GM21717 (cell line): ENCODE measurements around the gene TTC9B.

Experiments used
- ATAC-seq: cut with Tn5 transposase; IDR thresholded peaks from one replicate; pipeline ENCODE4 v1.9.1; 2021; ENCODE audit warnings: mild to moderate bottlenecking, moderate library complexity; ENCODE audit not compliant: unreplicated experiment

Gene TTC9B

GRCh38 chr19:40249201-40249600 lies 31.0 kb upstream of the TTC9B start:
- ATAC-seq = no peak

GRCh38 chr19:40247735-40248262 lies 29.6 kb upstream of the TTC9B start:
- ATAC-seq = no peak

- ATAC-seq = no peak
Observed at GRCh38 chr19:40247178-40247577, 29.0 kb upstream of the TTC9B start.

GRCh38 chr19:40246292-40247073 lies 28.3 kb upstream of the TTC9B start:
- ATAC-seq = no peak

GRCh38 chr19:40245506-40246128 lies 27.4 kb upstream of the TTC9B start:
- no peak for ATAC-seq

GRCh38 chr19:40244579-40245317 lies 26.6 kb upstream of the TTC9B start:
- ATAC-seq = no peak

GRCh38 chr19:40243181-40243580 lies 25.0 kb upstream of the TTC9B start:
- no peak for ATAC-seq

GRCh38 chr19:40242480-40242879 lies 24.3 kb upstream of the TTC9B start:
- ATAC-seq = no peak

- no peak for ATAC-seq
Observed at GRCh38 chr19:40241809-40242384, 23.7 kb upstream of the TTC9B start.

GRCh38 chr19:40241125-40241808 lies 23.1 kb upstream of the TTC9B start:
- ATAC-seq = no peak

- ATAC-seq = no peak
Observed at GRCh38 chr19:40240332-40240731, 22.1 kb upstream of the TTC9B start.

GRCh38 chr19:40239415-40240226 lies 21.4 kb upstream of the TTC9B start:
- ATAC-seq = no peak

GRCh38 chr19:40238775-40239174 lies 20.6 kb upstream of the TTC9B start:
- ATAC-seq = no peak

- ATAC-seq = no peak
Observed at GRCh38 chr19:40237791-40238190, 19.6 kb upstream of the TTC9B start.

GRCh38 chr19:40236366-40236765 lies 18.2 kb upstream of the TTC9B start:
- no peak for ATAC-seq

GRCh38 chr19:40236026-40236355 lies 17.8 kb upstream of the TTC9B start:
- no peak for ATAC-seq

- ATAC-seq = no peak
Observed at GRCh38 chr19:40235238-40236025, 17.2 kb upstream of the TTC9B start.

GRCh38 chr19:40234429-40235237 lies 16.4 kb upstream of the TTC9B start:
- ATAC-seq = no peak
